Stimulated activated CD4-positive, alpha-beta T cell treated with anti-CD3 and anti-CD28 coated beads, TNF-alpha, amount 100 ng/mL, for 1 hour (primary cell): ENCODE measurements around the gene CDKN2D.

Experiments used
- DNase-seq, 3 donors: peaks; one replicate each; pipeline ENCODE4 v3.0.0-alpha.2; 2020; ENCODE audit warnings: low read depth in 3 of 3, low spot score in 1 of 3

The CDKN2D gene

DNA sequence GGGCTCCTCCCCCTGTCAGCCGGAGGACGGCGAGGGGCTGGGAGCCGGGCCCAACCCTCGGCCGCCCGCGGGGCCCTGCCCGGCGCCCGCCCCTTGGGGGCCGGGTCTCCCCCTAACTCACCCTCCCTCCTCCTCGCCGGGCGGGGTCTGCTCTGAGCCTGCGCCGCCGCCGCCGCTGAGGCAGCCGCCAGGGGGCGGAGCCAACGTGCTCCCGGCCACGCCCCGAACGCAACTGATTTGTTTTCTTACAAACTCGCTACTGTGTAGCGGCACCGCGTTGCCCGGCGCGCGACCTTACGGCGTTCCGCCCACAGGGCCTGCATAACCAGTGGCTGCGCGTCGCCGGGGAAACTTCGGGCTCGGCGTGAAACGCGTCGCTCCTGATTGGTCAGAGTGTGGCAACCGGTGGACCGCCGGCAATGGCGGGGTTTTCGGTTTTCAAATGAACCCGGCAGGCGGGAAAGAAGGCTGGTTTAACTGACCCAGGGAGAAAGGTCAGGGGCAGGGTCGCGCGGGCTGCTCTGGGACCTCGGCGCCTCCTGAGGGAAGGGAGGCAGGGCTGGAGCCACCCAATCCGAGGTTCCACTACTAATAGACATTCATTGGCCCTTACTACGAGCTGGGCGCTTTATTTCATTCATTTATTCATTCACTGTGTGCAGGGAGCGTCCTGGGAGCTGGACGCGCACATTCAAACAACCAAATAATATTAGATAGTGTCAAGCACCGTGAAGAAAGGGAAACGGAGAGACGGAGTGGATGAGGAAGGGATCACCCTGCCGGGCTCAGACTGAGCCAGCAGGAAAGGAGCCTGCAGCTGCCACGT lies at the start of gene CDKN2D:
Gene CDKN2D (minus strand): TSS at position 154 of the 826 bp plus-strand sequence. CDS start 326 bp downstream, outside the sequence.
- peak; percentile 98 to 99 (median 99) for DNase-seq

DNA sequence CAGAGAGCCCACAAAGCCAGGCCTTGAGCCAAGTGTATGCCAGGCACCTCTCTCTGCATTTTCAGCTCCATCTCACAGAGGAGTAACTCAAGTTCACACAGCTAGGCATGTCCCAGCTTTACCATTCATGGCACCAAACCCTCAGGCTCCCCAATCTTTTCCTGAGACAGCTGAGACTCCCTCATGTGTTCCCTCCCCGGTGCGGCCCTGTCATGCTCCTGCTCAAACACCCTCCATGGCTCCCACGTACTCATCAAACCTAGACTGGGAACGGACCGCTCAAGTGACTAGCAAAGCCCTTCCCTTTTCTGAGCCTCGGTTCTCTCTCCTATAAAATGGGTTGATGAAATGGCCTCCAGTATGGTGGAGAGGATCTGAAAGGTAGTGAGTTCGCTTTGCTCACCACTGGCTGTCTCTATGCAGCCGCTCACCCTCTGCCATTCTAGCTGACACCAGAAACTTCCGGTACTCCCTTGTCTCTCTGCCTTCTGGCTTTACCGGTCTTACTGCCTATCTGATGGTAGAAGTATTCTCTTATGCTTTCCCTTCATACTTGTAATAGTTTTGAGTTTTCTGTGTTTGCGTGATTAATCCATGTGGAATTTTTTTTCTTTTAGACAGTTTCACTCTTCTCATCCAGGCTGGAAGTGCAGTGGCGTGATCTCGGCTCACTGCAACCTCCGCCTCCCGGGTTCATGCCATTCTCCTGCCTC lies 48.8 kb upstream of the CDKN2D start:
- DNase-seq: no peak

DNA sequence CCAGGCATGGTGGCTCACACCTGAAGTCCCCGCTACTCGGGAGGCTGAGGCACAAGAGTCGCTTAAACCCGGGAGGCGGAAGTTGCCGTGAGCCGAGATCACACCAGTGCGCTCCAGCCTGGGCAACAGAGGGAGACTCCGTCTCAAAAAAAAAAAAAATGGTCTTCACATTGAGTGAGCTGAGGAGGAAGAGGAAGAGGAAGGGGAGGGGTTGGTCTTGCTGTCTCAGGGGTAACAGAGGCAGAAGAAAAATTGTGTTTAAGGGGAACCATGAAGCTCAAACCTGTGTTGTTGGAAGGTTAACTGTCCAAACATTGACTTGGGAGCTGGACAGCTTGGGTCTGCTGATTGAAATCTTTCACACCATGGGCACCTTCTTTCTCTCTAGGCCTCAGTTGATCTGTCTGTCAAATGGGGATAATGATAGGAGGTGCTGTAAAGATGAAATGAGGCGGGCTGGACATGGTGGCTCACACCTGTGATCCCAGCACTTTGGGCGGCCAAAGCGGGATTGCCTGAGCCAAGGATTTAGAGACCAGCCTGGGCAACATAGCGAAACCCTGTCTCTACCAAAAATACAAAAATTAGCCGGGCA lies 46.7 kb upstream of the CDKN2D start:
- DNase-seq: no peak

DNA sequence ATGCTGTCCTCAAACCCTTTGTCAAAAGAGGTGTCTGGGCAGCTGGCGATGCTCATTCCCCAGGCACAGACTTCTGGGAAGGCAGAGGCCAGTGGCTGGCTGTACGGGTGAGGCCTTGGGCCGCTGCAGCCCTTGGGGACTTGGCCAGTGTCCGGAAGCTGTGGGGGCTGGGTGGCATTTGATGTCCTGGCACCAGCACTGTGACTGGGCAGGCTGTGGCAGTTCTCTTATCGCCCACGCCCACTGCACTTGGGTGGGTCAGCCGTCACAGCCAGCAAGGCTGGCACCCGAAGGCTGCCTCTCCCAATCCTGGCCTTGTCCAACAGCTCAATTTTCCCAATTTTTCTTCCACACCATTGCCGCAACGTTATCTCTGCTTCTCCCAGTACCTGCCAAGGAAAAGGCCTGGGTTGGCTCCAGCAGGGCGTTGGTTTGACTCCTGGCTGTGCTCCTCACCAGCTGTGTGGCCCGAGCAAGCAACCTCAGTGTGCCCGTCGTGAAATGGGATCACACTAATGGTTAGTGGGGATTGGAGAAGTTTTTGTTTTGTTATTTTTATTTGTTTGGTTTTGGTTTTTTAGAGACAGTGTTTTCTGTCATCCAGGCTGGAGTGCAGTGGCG lies 43.8 kb upstream of the CDKN2D start:
- no peak for DNase-seq

DNA sequence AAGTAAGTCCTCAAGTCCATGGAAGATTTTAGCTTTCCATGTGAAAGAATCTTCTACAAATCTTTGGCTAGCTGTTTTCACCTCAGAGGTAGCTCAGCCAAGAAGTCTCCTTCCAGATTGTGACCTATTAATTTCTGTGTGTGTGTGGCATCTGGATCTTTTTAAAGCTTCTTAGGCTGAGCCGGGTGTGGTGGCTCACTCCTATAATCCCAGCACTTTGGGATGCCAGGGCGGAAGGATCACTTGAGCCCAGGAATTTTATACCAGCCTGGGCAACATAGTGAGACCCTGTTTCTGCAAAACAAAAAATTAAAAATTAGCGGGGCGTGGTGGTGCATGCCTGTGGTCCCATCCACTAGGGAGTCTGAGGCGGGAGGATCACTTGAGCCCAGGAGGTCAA lies 43.1 kb upstream of the CDKN2D start:
- DNase-seq: no peak

DNA sequence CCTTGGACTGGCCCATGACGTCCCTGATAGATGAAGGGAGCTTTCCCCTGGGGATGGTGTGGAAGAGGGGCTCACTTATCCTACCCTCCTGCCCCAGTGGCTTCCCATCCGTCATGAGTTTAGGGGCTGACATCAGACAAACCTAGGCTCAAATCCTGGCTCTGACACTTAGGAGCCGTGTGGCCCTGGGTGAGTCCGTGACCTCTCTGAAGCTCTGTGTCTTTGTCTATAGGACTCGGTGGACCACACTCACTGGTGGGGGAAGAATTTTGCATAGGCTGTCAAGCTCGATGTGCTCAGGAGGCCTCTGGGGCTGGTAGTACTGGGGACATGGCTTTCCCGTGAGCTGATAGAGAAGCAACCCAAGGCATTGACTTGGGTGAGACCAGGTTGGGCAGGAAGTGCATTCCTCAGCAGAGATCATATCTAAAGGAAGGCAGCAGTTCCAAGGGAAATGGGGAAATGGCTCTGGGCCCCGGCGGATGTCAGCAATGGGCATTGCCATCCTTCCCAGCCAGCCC lies 35.7 kb upstream of the CDKN2D start:
- no peak for DNase-seq

DNA sequence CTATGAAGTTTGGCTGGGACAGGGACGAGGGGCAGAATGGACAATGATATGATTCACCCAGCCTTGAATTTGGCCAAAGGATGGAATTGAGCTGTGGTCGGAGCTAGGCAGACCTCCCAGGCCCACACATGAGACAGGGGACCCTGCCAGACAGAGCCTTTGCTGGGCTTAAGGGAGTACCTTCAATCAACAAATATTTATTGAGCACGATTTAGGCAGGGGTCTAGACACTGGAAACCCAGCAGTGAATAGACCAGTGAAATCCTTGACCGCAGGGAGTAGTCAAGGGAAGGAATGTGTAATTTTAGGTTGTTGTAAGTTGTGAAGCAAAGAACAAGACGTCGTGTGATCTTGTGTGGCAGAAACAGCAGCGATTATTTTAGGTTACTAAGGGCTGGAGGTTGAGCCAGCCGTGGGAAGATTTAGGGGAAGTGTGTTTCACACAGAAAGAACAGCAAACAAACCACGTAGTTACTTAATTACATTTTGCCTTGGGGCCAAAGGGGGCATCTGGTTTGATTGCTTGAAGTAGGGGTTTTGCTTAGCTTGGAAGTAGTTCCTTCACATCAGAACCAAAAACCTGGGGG lies 35.2 kb upstream of the CDKN2D start:
- DNase-seq: no peak

DNA sequence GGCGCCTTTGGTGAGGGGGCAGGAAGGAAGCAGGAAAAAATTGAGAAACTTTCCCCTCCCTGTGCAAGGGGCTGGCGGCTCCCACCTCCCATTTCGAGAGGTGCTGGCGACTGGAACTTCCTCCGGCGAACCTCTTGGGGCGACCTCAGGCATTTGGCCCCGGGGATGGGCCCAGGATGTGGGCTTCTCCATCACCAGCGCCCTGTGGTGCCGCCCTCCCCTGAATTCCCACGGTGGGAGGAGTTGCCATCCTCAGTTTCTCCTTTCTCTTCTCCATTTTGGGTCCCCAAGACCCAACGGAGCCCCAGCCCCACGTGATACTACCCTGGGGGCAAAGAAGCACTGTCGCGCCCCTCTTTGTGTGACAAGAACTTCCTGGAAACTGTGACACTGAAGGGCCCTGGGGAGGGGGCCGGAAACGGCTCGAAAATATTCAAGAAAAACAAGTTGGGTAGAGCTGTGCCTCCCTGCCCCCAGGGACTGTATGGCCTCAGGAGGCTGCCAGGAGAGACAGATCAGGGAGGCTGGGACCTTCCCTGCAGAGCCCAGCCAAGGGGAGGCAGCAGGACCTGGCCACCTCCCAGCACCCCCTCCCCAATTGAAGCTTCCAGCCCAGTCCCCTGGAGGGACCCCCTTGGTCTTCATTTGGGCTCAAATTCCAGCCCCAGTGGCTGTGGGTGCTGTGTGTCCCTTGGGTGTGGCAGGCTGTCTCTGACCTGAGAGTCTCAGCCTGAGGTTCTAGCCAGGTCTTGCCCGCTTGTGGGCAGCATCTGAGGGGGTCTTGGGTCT lies 34.5 kb upstream of the CDKN2D start:
- peak; percentile 47 to 74 (median 70) for DNase-seq

DNA sequence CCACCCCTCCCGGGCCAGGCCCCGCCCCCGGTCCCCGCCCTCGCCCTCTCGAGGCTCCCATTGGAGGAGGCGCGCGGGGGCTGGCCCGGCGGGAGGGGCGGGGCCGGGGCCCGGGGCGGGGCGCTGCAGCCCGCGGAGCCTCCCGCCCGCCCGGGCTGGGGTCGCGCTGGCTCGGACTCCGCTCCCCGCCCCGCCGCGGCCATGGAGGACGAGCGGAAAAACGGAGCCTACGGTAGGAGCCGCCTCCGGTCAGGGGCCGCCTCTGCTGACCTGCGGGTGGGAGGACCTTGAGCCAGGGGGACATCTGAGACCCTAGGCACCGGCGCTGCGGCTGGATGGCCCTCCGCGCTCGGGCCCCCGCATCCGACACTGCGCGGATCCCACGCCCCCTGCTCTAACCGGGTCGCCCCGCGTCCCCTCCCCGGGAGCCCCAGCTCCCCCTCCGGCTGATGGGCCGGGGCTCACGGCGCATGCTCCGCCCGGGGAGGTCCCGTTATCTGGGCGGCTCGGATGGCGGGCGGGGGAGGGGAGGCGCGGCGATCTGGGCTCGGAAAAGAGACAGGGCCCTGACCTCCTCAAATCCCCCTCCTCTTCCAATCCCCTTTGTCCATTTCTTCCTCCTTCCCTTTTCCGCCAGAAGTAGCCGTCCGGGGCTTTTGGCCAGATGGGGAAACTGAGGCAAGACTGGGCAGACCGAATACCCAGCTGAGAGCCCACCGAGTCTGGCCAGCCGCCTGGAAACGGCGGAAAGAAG lies 33.7 kb upstream of the CDKN2D start:
- DNase-seq: peak; percentile 74 to 91 (median 83)

DNA sequence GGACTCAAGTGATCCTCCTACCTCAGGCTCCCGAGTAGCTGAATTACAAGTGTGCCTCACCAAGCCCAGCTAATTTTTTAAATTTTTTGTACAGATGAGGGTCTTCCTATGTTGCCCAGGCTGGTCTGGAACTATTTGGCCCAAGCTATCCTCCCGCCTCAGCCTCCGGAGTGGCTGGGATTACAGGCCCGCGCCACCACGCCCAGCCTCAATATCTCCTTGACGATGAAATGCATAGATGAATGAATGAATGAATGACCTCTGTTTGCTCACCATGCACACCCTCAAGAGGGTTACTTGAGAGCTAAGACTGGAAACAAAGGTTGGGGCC lies 33.2 kb upstream of the CDKN2D start:
- DNase-seq: no peak

DNA sequence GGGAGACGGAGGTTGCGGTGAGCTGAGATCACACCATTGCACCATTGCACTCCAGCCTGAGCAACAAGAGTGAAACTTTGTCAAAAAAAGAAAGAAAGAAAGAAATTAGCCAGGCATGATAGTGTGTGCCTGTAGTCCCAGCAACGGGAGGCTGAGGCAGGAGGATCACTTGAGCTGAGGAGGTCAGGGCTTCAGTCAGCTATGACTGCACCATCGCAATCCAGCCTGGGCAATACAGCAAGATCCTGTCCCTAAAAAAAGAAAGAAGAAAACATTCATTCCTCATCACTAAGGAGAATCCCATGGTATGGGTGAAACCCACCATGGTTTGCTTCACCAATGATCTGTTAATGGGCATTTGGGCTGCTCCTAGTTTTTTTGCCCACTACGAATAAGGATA lies 31.4 kb upstream of the CDKN2D start:
- DNase-seq: no peak

DNA sequence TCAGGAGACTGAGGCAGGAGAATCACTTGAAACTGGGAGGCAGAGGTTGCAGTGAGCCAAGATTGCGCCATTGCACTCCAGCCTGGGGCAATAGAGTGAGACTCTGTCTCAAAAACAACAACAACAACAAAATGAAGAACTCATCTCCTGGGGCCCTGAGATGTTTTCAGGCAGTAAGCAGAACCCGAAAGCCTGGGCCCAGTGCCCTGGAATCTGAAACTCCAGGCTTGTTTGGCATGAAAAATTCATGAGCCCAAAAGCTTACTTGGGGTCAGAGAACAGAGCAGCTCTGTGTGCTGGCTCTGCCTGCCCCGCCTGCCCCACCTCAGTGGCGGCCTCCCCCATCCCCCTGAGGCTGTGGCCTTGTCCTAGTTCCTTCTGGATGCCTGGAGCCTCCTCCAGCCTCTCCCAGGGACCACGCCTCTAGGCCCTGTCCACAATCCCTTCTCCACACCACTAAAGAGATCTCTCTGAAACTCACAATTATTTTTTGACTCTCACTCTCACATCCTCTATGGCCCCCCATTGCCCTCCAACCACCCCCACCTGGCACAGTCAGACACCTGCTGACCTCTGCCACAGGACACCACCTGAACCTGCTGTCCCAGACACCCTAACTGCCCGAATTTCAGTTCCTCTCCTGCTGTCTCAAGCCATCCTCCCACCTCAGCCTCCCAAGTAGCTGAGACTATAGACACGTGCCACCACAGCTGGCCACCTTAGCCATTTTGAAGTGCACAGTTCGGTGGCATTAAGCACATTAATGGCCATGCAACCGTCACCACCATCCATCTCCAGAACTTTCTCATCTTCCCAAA lies 25.2 kb upstream of the CDKN2D start:
- DNase-seq: no peak

DNA sequence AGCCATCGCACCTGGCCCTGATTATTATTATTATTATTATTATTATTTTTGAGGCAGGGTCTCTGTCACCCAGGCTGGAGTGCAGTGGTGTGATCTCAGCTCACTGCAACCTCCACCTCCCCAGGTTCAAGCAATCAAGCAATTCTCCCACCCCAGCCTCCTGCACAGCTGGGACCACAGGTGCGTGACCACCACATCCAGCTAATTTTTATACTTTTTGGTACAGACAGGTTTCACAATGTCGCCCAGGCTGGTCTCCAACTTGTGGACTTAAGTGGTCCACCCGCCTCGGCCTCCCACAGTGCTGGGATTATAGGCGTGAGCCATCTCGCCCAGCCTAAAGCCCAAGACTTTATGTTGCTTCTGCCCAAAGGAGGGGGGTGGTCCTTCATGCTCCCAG lies 24.4 kb upstream of the CDKN2D start:
- no peak for DNase-seq

DNA sequence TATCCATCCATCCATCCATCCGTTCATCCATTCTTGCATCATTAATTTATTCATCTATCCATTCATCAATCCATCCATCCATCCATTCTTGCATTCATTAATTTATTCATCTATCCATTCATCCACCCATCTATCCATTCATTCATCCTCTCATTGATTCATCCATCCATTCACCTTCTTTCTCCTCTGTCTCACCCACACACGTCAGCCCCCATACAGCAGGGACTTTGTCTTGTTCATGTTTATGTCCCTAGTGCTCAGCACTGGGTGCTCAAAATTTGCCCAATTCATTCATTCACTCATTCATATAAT lies 19.0 kb upstream of the CDKN2D start:
- DNase-seq: no peak

DNA sequence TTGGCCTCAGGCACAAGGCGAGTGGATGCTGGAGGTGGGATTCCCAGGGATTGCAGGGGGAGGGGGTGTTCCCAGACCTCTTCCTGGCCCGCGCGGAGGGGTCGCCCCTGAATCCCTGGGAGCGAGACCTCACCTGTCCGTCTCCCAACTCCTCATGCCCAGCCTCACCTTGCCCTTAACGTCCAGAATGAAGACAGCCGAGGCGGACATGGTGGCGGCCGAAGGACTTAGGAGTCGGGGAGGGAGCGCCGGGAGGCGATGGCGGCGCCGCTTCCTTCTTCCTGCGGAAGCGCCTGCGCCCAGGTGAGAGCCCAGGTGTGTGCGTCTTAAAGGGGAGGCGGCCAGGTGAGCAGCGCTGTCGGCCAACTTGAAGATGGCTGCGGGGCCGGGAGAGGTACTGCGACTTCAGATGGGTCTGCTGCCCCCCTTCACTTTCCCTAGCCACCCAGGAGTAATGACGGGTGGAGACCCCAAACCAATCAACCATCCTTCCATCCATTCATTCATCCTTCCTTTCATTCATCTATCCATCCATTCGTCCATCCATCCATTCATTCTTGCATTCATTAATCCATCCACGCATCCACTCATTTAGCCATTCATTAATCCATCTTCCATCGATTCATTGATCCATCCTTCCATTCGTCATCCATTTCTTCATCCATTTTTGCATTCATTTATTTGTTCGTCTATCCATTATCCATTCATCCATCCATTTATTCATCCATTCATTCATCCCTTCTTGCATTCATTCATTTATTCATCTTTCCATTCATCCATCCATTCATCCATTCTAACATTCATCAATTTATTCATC lies 18.5 kb upstream of the CDKN2D start, which contains the start of gene AP1M2:
Gene AP1M2 (minus strand): TSS at position 291 of the 817 bp plus-strand sequence. CDS start 81 bp downstream, at position 210.
- DNase-seq: no peak

DNA sequence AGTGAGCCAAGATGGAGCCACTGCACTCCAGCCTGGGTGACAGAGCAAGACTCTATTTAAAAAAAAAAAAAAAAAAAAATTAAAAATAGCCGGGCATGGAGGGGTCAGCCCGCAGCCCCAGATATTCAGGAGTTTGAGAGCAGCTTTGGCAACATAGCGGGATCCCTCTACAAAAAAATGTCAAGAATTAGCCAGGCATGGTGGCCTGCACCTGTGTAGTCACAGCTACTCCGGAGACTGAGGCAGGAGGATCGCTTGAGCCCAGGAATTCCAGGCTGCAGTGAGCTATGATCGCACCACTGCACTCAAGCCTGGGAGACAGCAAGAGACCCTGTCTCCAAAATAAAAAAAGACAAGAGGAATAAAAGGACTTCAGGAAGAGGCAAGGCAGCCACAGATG lies 17.6 kb upstream of the CDKN2D start:
- DNase-seq: no peak

DNA sequence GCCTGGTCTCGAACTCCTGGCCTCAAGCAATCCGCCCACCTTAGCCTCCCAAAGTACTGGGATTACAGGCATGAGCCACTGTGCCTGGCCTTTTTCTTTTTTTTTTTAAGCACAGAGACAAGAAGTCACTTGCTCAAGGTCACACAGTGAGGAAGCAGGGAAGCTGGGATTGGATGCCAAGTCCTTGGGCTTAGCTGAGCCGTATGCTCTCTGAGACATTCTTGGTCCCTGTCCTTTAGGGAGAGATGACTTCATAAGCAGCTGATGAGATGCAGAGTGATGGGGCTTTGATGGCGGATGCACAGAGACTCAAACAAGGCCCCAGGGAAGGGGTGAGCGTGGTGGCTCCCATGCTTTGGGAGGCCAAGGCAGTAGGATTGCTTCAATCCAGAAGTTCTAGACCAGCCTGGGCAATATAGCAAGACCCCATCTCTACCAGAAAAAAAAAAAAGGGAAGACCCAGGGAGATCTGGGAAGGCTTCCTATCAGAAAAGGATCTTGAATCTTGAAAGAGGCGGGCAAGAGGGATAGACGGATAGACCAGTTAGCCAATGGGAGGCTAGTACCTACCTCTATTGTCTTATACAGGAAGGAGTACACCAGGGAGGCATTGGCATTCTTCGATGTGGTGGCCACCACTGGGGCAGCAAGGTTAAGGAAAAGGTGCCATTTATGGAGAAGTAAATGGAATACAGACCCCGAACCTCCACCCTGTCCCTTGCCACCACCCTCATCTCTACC lies 14.4 kb upstream of the CDKN2D start:
- no peak for DNase-seq
